ENCODE data around the gene ETNK2. TPM values are rescaled to one million over a fixed set of nuclear protein-coding genes. Genes with fewer than 3 reads are reported as not detected.

The ETNK2 gene
- total and polyA plus RNA-seq, 2 experiments from 2014 or later = 51.1 to 71.9 TPM

GRCh38 chr1:204157962-204158361, 6.1 kb upstream of the ETNK2 start:
- no peak for DNase-seq (ENCODE audit: low spot score)
- Histone ChIP-seq H3K79me2 (no peaks in the 10 kb centered on the region), H3K27me3 (no peaks in the 10 kb centered on the region), H3K4me3 (no peak overlapping the region), H3K9me3 (ENCODE audit: low read depth) (no peaks in the 10 kb centered on the region), H3K4me2 (no peak overlapping the region), H4K20me1 (ENCODE audit: insufficient read depth, poor library complexity, severe bottlenecking) (no peaks in the 10 kb centered on the region), H3K4me1 (ENCODE audit: insufficient read depth) (no peaks in the 10 kb centered on the region), H3K9me2 (replicated peaks; ENCODE audit: insufficient read depth) (no peaks in the 10 kb centered on the region), H2AFZ (no peak overlapping the region), H3K36me3 (replicated peaks; ENCODE audit: insufficient read depth, low read depth) (no peaks in the 10 kb centered on the region), H3K27ac (no peak overlapping the region)
- WGBS (ENCODE audit: low lambda C conversion rate, missing lambda C conversion rate) = 87% methylated on average over 6 of the region's 6 CpGs
- TF ChIP-seq, protein P1, sequence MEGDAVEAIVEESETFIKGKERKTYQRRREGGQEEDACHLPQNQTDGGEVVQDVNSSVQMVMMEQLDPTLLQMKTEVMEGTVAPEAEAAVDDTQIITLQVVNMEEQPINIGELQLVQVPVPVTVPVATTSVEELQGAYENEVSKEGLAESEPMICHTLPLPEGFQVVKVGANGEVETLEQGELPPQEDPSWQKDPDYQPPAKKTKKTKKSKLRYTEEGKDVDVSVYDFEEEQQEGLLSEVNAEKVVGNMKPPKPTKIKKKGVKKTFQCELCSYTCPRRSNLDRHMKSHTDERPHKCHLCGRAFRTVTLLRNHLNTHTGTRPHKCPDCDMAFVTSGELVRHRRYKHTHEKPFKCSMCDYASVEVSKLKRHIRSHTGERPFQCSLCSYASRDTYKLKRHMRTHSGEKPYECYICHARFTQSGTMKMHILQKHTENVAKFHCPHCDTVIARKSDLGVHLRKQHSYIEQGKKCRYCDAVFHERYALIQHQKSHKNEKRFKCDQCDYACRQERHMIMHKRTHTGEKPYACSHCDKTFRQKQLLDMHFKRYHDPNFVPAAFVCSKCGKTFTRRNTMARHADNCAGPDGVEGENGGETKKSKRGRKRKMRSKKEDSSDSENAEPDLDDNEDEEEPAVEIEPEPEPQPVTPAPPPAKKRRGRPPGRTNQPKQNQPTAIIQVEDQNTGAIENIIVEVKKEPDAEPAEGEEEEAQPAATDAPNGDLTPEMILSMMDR (IDR thresholded peaks at IDR 0.05; ENCODE audit: poor library complexity) = no peak
- no peak for TF ChIP-seq EZH2 (IDR thresholded peaks at IDR 0.05; ENCODE audit: borderline replicate concordance)
- TF ChIP-seq EZH2phosphoT487 (IDR thresholded peaks at IDR 0.05; ENCODE audit: low read depth, severe bottlenecking, unreplicated experiment) = no peak

- no peaks in the 10 kb centered on the region for H3K9me2 ChIP-seq (replicated peaks; ENCODE audit: insufficient read depth)
- H3K27ac ChIP-seq = no peak overlapping the region
- H2AFZ ChIP-seq = no peak overlapping the region
- H3K27me3 ChIP-seq = no peaks in the 10 kb centered on the region
- 86% methylated on average over 10 of the region's 10 CpGs for WGBS (ENCODE audit: low lambda C conversion rate, missing lambda C conversion rate)
- no peaks in the 10 kb centered on the region for H3K36me3 ChIP-seq (replicated peaks; ENCODE audit: insufficient read depth, low read depth)
- no peaks in the 10 kb centered on the region for H3K79me2 ChIP-seq
- H4K20me1 ChIP-seq (ENCODE audit: insufficient read depth, poor library complexity, severe bottlenecking) = no peaks in the 10 kb centered on the region
- H3K9me3 ChIP-seq (ENCODE audit: low read depth) = no peaks in the 10 kb centered on the region
- TF ChIP-seq EZH2 (IDR thresholded peaks at IDR 0.05; ENCODE audit: borderline replicate concordance) = no peak
- TF ChIP-seq, protein P1 (IDR thresholded peaks at IDR 0.05; ENCODE audit: poor library complexity) = no peak
- TF ChIP-seq EZH2phosphoT487 (IDR thresholded peaks at IDR 0.05; ENCODE audit: low read depth, severe bottlenecking, unreplicated experiment) = no peak
- no peak for DNase-seq (ENCODE audit: low spot score)
- H3K4me2 ChIP-seq = no peak overlapping the region
- no peak overlapping the region for H3K4me3 ChIP-seq
- peaks cover 7% of the 10 kb centered on the region for H3K4me1 ChIP-seq (ENCODE audit: insufficient read depth)
Measured at GRCh38 chr1:204155881-204156280, 4.0 kb upstream of the ETNK2 start.

DNA sequence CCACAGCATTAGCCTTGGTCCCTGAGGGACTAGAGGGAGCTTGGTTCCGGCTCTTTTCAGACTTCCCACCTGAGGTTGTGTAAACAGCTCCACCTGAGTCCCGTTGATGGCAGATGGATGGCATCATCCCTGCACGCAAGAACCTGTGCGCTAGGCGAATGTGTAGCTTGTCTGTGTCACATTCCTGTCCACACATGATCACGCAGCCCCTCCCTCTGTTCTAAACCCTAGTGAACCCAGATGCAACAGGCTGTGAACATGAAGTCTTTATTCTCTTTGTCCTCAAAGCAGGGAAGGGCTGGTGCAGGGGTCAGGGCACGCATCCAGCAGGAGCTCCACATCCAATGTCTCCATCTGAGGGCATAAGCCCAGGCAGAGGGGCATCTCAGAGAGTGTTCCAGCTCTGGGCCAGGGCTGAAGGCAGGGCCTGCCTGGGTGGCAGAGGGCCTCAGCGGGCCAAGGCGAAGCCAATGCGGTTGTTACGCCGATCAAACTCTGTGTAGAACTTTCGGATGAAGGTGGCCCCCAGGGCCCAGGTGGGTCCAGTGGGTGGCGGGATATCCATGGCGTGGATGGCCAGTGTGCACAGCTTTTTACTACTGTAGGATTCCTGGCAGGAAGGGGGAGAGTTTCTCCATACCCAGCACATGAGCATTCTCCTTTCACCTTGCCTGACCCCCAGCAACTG, 2.9 kb upstream of the ETNK2 start:
- no peaks in the 10 kb centered on the region for H3K27me3 ChIP-seq
- no peak overlapping the region for H3K4me3 ChIP-seq
- 91% methylated on average over 15 of the region's 15 CpGs for WGBS (ENCODE audit: low lambda C conversion rate, missing lambda C conversion rate)
- no peaks in the 10 kb centered on the region for H4K20me1 ChIP-seq (ENCODE audit: insufficient read depth, poor library complexity, severe bottlenecking)
- peaks cover 11% of the 10 kb centered on the region for H3K4me1 ChIP-seq (ENCODE audit: insufficient read depth)
- no peak for DNase-seq (ENCODE audit: low spot score)
- no peak overlapping the region for H2AFZ ChIP-seq
- no peaks in the 10 kb centered on the region for H3K9me2 ChIP-seq (replicated peaks; ENCODE audit: insufficient read depth)
- TF ChIP-seq EZH2 (IDR thresholded peaks at IDR 0.05; ENCODE audit: borderline replicate concordance) = no peak
- TF ChIP-seq, protein P1 (IDR thresholded peaks at IDR 0.05; ENCODE audit: poor library complexity) = no peak
- TF ChIP-seq EZH2phosphoT487 (IDR thresholded peaks at IDR 0.05; ENCODE audit: low read depth, severe bottlenecking, unreplicated experiment) = no peak
- no peaks in the 10 kb centered on the region for H3K9me3 ChIP-seq (ENCODE audit: low read depth)
- H3K36me3 ChIP-seq (replicated peaks; ENCODE audit: insufficient read depth, low read depth) = no peaks in the 10 kb centered on the region
- H3K4me2 ChIP-seq = no peak overlapping the region
- no peak overlapping the region for H3K27ac ChIP-seq
- no peaks in the 10 kb centered on the region for H3K79me2 ChIP-seq
